Measurements from ENCODE around the gene TVP23B. TPM values are rescaled to one million over a fixed set of nuclear protein-coding genes. Genes with fewer than 3 reads are reported as not detected.
A peak's percentile ranks its signal among the peaks of the same experiment; 100 is the strongest.

TVP23B gene
- total and polyA plus RNA-seq, 2 experiments from 2014 or later: 25.3 to 25.7 TPM

DNA sequence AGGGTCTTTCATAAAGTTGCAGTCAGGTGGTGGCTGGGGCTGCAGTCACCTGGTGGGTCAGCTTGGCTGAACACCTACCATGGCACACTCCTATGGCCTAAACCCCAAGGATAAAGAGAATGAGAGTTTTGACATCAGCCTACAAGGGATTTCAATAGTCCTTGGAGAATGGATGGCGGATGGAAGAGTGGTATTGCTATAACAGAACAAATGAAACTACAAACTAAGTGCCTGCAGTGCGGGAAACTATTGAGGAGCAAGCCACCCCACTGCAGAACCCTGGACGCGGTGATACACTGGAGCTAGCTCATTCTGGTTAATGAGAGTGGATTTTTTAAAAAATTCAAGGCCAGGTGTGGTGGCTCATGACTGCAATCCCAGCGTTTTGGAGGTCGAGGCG, 74.0 kb downstream of the TVP23B start:
- DNase-seq (ENCODE audit: low read depth in 1 of 2, low spot score in 1 of 2): no peak
- peaks cover 7% of the 10 kb centered on the region for H3K4me1 ChIP-seq (ENCODE audit: low read depth)
- no peak overlapping the region for H3K27ac ChIP-seq
- H3K4me3 ChIP-seq: no peak overlapping the region
- H3K36me3 ChIP-seq: no peaks in the 10 kb centered on the region
- TF ChIP-seq, protein P1, sequence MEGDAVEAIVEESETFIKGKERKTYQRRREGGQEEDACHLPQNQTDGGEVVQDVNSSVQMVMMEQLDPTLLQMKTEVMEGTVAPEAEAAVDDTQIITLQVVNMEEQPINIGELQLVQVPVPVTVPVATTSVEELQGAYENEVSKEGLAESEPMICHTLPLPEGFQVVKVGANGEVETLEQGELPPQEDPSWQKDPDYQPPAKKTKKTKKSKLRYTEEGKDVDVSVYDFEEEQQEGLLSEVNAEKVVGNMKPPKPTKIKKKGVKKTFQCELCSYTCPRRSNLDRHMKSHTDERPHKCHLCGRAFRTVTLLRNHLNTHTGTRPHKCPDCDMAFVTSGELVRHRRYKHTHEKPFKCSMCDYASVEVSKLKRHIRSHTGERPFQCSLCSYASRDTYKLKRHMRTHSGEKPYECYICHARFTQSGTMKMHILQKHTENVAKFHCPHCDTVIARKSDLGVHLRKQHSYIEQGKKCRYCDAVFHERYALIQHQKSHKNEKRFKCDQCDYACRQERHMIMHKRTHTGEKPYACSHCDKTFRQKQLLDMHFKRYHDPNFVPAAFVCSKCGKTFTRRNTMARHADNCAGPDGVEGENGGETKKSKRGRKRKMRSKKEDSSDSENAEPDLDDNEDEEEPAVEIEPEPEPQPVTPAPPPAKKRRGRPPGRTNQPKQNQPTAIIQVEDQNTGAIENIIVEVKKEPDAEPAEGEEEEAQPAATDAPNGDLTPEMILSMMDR (IDR thresholded peaks at IDR 0.05; ENCODE audit: low read depth, low read length): no peak
- no peaks in the 10 kb centered on the region for H3K9me3 ChIP-seq (ENCODE audit: low read depth)
- no peaks in the 10 kb centered on the region for H3K27me3 ChIP-seq

DNA sequence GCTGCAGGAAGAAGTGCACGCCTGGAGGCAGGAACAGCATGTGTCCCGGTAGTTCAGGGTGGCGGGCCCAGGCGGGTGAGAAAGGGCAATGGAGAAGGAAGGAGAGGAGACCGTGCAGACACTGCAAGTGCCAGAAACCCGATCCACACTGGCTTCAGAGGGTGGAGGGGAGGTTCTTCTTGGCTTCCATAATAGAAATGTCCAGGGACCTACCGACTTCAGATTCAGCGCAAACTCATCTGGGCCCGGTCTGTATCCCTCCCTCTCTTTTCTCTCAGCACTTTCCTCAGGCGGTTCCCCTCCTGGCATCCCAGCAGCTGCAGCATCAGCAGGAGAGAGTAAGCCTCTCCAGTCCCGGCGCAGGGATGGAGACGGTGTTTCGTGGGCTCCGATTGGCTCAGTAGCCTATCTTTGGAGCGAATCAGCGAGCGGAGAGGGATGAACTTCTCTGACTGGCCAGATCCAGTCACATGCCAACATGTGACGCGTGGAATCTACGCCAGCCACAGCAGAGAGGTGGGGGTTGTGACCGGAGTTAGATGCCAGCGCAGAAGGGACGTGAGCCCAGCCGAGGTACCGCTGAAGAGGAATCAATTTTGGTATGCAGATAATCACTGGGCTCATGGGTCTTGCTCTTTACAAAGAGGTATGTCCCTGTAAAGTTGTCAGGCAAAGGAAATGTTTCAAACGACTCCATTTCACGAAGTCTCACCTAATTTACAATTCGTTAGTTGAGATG, 75.0 kb downstream of the TVP23B start:
- Histone ChIP-seq H3K4me1 (ENCODE audit: low read depth) (peaks cover 7% of the 10 kb centered on the region), H3K27ac (peak overlapping the region; percentile 68)
- TF ChIP-seq, protein P1 (IDR thresholded peaks at IDR 0.05; ENCODE audit: low read depth, low read length): no peak

More for the DNA sequence above, 75.0 kb downstream of the TVP23B start:
- peak; percentile 96 to 97 for DNase-seq (ENCODE audit: low read depth in 1 of 2, low spot score in 1 of 2)
- Histone ChIP-seq H3K9me3 (ENCODE audit: low read depth) (no peaks in the 10 kb centered on the region), H3K27me3 (no peaks in the 10 kb centered on the region), H3K36me3 (no peaks in the 10 kb centered on the region), H3K4me3 (peak overlapping the region; percentile 47)

Other genes with a start within 250 kb of the TVP23B start
- gene TBC1D28, start 136.8 kb upstream of the TVP23B start, total RNA-seq: not detected in 2 replicates
- gene TBC1D28, start 136.8 kb upstream of the TVP23B start, polyA plus RNA-seq: not detected in 2 replicates
- gene FOXO3B, start 98.9 kb upstream of the TVP23B start, total RNA-seq: 11.5 and 14.1 TPM in 2 replicates
- gene FOXO3B, start 98.9 kb upstream of the TVP23B start, polyA plus RNA-seq: 8.7 and 9.4 TPM in 2 replicates
- 0.04 and 0.12 TPM in 2 replicates for gene FBXW10, start 37.1 kb upstream of the TVP23B start, total RNA-seq
- 0.31 TPM in 1 of 2 replicates, not detected in the other for gene FBXW10, start 37.1 kb upstream of the TVP23B start, polyA plus RNA-seq
- 48.9 and 65.2 TPM in 2 replicates for gene PRPSAP2, start 76.9 kb downstream of the TVP23B start, total RNA-seq
- 66.5 and 68.5 TPM in 2 replicates for gene PRPSAP2, start 76.9 kb downstream of the TVP23B start, polyA plus RNA-seq
- gene SLC5A10, start 171.0 kb downstream of the TVP23B start, total RNA-seq: 0.06 TPM in 1 of 2 replicates, not detected in the other
- not detected in 2 replicates for gene SLC5A10, start 171.0 kb downstream of the TVP23B start, polyA plus RNA-seq
- gene FAM83G, start 223.6 kb downstream of the TVP23B start, total RNA-seq: 2.7 and 8.0 TPM in 2 replicates
- 0.83 and 3.3 TPM in 2 replicates for gene FAM83G, start 223.6 kb downstream of the TVP23B start, polyA plus RNA-seq

All from cardiac muscle cell (in vitro differentiated cells and primary cell).